NCI-H69 (cell line): ENCODE data around the gene NUMBL.

Source experiments
- DNase-seq: peaks from one replicate; lab custom pipeline; 2025; lab: John Stamatoyannopoulos, UW

Gene NUMBL

DNA sequence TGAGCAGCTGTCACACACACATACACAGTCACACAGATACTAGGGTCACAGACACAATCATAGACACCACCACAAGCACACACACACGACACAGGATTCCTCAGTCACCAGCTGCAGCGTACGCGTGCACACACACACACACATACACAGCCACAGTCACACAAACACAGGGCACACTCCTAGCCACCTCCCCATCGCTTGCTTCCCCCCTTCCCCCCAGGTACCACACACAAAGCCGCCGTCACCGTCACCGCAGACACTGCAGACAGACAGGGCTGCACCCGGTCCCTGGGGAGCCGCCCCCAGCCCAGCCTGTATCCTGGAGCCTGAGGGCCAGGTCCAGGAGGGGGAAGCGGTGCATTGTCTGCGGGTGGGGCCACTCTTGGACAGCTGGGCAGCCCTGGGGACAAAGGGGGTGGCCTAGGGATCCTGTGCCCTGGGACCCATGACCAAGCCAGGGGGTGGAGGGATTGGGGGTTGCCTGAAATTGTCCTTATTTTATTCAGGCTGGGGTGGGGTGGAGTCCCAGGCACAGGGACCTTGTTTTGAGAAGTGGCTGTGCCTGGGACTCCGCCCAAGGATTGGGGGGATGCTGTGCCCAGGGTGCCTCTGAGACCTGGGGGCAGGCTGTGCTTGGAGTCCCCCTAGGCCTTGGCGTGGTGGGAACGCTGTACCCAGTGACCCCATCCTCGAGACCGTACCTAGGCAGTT, 957 bp downstream of the NUMBL start:
- DNase-seq, result peak; percentile 80

DNA sequence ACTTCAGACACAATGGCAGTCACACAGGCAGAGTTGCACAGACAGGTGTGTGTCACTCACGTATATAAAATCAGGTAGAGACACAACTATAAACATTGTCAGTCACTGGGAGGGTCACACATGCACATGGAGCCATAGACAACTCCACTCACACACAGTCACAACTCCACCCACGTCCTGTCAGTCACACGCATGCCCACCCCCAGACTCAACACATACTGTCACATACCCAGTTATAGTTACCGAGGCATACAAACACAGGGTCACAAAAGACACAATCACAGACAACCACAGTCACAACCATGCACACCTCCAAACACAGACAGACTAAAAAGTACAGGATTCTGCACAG, 1.5 kb downstream of the NUMBL start:
- DNase-seq, result no peak

DNA sequence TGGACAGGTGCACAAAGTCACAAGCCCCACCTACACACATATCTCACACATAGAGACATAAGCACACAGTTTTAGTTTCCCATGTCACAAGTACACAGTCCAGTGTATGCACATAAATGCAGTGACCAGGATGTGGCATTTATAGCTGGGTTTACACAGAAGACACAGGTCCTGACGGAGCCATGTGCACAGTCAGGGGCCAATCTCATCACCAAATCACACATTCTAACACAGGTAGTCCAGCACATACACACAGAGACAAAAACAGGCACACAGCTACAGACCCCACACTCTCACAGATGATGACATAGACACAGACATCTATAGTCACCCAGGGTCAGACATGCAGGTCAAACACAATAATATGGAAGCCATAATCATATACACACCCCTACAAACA, 2.1 kb downstream of the NUMBL start:
- no peak for DNase-seq

DNA sequence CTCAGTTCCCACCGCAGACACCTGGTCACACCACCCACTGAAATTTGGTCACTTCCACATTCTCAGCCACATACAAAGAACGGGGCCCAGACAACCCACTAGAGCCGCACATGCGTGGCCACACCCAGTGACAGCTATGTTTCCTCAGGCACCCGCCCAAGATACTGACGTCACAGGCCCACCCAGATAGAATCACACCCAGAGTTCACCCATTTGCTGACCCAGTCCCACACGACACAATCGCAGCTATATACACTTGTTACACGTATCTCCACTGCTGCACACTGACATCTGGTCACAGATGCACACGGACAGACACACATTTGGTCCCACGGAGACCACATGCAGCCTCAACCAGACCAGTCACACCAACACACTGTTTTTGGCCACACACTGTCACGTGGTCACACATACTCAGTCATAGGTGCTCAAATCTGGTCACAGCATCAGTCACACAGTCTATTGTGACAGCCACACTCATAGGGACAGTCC, 2.9 kb downstream of the NUMBL start:
- DNase-seq, result no peak

DNA sequence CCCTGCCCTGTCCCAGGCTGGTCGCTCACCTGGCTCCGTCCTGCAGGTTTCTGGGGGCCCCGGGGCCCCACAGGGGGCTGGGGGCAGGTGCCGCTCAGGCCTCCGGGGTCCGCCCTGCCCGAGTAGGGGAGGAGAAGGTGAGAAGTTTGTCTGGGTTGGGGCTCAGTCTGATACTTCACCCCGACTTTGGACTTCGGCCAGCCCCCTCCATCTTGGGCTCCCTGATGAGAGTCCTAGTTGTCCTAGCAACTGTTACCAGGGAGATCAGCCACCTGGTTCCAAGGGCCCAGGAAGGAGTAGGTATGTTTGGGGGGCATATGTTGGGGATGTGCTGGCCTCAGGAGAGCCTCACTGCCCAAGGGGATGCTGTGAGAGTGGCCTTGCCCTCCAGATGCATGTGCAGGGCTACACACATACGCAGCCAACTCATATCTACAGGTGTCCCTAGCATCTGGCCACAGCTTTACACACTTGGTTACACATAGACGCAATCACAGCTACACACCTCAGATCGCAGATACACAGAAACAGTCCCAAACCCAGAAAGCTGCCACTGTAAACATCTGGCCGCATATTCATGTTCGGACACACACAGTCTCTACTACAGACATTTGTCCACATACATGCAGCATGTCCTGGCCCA, 3.4 kb downstream of the NUMBL start:
- DNase-seq, result peak; percentile 15

DNA sequence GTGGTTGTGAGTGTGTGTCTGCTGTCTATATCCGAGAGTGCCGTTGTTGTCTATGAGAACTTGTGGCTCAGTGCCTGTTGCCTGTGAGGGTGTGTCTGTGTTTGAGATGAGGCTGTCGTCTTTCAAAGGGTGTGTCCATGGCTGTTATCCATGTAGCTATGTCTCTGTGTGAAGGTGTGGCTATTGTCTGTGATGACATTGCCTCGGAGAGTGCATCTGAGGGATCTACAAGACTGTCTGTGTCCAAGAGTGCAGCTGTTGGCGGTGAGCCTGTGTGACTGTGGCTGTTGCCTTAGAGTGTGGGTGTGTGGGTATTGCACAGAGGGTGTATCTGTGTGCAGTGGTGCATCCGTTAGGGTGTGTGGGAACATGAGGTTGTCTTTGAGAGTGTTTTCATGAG, 4.9 kb downstream of the NUMBL start:
- no peak for DNase-seq

DNA sequence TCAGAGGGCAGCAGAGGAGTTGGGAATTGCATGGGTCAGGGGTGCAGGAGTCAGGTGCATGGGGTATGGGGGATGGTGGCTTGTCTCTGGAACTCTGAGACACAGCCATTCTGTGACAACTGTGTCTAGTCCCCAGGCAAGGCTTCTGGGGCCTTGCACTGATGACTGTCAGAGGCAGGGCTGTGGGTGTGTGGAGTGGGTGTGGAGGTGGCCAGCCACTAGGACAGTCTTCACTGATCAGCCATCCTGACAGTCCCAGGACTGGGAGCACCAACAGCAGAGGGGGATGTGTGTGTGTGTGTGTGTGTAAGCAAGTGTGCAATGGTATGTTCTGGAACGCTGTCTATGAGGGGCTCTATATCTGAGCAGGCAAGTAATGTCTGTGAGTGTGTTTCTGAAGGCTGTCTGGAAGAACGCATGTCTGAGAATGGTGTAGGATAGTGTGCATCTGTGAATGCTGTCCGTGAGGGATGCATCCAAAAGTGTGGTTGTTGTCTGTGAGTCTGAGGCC, 5.4 kb downstream of the NUMBL start:
- no peak for DNase-seq

DNA sequence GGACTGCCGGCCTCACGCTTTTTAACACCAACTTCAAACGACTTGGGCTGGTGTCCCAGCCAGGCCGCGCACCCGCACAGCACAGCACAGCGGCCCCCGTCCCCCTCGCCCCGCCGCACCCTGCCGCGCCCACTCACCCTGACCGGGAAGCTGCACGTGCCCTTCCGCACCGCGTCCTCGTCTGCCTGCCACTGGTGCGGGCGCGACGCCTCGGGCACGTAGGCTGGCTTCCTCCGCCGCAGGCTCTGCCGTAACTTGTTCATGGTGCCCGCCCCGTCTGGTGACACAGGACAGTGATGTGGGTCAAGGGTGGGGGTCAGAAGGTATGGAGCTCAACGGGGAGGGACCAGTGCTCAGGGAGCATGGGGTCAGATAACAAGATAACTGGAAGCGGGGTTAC, 6.2 kb downstream of the NUMBL start:
- DNase-seq, result no peak

DNA sequence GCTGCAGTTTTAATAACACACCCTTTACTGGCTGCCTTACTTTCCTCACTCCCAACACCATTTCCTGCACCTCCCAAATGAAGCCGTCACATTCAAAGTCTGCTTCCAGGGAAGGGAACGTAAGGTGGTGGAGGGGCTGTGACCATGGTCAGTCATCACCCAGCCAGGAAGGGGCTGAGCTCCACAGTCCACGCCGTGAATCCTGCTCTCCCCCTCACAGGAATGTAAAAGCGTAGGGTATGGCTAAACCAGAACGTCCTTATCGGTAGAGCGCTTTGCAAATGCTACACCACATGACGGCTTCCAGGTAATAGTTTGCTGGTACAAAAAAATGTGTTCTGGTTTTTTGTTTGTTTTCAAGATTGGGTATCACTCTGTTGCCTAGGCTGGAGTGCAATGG, 7.0 kb downstream of the NUMBL start:
- no peak for DNase-seq

DNA sequence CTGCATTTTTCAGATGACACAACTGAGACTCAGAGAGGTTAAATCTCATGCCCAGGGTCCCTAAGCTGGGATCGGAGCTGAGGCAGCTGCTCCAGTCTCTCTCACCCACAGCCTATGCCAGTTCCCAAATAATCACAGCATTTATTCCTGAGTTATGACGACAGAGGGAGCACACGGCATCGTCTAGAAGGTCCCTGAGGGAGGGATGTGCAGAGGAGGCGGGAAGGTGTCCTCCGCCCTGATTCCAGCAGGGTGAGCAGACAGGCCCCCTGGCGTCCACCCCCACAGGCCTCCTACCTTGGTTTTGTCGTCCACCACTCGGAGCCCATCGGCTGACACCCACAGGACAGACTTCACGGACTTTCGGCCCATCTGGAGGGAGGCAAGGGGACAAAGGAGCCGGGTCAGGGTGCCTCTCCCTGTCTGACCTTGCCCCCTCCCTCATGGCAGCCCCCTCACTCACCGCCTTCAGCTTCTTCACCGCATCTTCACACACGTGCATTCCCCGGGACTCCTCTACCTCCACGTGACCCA, 8.0 kb downstream of the NUMBL start:
- DNase-seq, result no peak

DNA sequence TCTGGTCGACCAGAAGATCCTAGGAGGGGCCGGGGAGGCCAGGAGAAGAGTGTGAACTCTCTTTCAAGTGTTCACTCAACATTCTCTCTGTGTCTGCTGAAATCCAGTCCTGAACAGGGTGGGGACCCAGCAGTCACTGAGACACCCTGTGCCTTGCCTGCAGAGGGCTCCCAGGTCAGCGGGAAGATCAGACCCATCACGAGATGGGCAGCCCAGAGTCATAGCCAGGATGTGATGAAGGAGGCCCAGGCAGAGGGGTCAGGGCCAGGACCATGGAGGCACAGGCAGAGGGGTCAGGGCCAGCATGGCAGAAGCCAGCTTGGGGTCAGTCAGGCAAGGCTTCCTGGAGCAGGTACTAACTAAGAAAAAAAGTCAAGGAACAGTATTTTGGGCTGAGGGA, 9.4 kb downstream of the NUMBL start:
- no peak for DNase-seq

DNA sequence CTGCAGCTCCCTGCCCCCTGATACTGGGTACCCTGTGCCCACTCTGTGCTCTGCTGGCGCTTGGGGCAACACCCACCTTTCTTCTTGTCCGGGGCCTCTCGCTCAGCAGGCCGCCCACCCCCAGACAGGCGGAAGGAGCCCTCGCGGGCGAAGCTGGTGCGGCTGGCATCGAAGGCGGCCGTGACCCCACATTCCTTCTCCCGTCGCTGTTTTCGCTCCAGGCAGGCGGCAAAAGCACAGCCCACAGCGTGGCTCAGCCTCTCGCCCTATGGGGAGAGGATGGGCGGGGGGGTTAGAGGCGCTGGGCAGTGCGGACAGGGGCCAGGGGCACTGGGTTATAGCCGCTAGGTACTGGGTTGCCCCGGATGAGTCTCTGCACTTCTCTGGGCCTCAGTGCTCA, 13.3 kb downstream of the NUMBL start:
- DNase-seq, result no peak

DNA sequence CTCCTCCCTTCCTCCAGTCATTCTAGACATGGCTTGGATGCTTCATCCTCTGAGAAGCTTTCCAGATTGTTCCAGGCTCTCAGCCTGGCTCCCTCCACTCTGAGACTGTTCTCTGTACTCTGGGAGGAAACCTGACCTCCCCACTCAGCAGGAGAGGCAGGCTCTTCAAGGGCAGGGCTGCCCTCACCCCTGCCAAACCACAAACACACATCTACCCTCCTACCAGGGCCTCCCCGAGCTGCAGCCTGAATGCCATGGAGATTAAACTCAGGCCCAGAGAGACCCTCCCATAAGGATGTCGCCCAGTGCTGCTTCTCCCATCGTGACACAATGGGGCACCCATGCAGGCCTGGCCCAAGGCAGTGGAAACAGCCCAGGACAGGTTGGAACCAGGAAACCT, 16.2 kb downstream of the NUMBL start:
- no peak for DNase-seq

DNA sequence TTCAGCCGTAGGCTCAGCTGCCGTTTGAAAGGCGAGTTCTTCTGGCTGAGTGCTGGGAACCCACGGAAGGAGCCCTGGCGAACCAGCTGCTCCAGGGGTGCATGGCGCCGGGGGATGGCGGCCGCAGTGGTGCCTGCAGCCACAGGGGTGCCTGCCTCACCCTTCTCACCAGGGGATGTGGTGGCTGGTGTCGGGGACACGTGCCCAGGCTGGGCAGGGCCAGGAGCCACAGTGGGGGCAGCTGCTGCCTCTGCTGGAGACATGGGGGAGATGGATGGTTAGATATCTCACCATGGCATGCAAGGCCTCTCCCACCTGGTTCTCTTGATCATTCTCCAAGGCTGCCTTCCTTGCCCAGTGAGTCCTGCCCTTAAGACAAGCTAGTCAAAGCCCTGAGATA, 17.1 kb downstream of the NUMBL start:
- no peak for DNase-seq

DNA sequence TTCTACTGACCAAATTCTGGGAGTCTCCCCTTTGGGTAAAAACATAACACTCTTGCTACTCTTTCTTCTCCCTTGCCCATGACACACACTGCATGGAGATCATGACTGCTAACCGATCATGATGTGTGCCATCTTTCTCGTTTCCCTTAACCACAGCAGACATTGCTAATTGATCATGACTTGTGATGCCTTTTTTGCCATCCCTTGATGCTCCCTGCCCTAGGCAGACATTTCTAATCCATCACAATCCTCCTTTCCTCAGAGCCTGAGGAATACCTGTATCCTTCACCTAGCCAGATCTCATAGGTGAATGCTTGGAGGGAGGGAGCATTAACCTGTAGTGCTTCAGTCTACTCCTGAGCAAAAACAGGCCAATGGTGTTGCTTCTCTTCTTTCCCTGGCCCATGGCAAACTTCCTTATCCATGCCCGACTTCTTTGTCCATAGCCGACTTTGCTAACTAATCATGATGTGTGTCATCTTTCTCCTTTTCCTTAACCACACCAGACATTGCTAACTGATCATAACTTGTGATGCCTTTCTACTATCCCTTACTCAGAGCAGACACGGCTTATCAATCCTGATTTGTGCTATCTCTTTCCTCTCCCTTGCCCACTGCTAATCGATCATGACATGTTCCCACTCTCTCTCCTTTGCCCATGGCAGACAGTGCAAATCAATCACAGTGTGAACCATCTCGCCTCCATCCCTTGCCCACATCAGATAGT, 17.7 kb downstream of the NUMBL start:
- no peak for DNase-seq

DNA sequence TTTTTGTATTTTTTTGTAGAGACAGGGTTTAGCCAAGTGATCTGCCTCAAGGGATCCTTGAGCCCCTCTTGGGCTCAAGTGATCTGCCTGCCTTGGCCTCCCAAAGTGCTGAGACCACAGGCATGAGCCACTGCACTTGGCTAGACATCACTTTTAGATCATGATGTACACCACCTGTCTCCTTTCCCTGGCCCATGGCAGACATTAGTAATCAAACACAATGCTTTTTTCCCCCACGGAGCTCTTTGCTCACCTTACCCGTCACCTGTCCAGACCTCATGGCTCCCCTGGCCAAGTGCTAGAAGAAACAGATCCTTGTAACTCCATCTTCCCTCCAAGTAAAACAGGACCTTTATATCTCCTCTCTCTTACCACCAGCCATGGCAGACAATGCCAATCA, 18.4 kb downstream of the NUMBL start:
- DNase-seq, result no peak

DNA sequence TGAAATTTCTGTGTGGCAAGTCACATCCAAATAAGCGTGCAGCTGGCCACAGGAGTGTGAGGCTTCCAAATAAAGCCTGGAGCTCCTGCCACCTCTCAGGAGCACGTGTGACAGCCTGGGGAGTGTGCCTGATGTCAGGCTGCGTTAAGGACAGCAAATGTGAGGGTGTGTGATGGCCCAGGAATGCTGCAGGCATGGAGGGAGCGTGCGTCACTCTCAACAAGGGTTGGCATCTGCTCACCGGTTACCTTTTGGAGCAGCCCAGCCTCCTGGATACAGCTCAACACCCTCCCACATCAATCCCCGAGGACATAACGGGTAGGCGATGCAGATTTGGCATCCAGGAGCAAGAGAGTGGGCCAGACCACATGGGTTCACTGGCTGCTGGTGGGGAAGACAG, 19.0 kb downstream of the NUMBL start:
- no peak for DNase-seq

DNA sequence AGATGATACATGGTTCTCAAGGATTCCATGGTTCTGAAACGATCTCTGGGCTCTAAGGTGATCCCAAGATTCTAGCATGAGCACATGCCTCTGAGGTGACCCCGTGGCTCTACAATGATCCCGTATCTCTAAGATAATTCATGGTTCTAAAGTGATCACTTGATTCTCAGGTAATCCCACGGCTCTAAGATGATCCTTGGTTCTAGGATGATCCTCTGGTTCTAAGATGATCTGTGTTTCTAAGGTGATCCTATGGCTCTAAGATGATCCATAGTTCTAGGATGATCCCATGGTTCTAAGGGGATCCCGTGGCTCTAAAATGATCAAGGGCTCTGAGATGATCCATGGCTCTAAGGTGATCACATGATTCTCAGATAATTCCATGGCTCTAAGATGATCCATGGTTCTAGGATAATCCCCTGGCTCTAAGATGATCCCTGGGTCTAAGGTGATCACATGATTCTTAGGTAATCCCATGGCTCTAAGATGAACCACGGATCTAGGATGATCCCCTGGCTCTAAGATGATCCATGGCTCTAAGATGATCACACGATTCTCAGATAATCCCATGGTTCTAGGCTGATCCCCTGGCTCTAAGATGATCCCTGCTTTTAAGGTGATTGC, 21.3 kb downstream of the NUMBL start:
- DNase-seq, result no peak

DNA sequence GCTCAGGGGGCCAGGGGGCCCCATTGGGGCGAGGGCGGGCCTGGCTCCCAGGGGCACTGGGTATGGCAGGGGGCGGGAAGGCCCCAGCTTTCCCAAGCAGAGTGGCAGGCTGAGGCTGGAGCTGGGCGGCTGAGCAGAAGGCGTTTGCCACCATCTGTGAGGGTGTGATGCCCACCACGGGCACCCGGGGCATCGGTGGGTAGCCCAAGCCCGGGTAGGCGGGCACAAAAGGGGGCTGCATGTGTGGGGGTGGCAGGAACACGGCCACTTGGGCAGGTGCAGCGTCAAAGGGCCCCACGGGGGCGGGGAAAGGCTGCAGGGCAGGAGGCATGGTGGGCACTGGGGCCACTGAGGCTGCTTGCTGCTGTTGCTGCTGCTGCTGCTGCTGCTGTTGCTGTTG, 22.8 kb downstream of the NUMBL start:
- DNase-seq, result no peak

DNA sequence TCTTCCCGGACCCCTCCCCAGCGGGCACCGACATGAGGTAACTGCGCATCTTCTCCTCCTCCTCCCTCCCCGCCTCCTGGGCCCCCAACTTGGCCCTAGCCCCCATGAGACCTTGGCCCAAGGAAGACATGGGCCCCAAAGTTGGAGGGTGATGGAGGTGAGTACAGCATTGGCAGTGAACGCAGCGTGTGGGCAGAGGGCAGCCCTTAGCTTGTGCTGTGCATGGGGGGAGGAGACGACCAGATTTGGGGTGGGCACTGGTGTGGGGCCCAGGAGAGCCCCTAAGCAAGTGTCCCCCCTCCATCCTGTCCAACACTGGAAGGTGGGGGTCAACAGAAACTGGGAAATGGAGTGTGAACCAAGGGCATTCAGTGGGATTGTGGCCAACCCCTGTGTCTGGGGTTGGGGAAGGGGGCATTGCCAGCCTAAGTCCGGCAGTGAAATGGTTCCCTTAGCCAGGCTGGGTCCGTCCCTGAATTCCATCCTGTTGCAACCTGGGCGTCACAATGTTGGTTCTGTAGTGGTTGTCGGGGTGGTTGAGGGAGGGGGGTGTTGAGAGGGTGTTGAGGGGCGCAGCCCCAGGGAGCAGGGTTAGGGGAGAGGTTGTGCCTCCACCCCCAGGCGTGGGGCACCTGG, 23.5 kb downstream of the NUMBL start:
- DNase-seq, result no peak

DNA sequence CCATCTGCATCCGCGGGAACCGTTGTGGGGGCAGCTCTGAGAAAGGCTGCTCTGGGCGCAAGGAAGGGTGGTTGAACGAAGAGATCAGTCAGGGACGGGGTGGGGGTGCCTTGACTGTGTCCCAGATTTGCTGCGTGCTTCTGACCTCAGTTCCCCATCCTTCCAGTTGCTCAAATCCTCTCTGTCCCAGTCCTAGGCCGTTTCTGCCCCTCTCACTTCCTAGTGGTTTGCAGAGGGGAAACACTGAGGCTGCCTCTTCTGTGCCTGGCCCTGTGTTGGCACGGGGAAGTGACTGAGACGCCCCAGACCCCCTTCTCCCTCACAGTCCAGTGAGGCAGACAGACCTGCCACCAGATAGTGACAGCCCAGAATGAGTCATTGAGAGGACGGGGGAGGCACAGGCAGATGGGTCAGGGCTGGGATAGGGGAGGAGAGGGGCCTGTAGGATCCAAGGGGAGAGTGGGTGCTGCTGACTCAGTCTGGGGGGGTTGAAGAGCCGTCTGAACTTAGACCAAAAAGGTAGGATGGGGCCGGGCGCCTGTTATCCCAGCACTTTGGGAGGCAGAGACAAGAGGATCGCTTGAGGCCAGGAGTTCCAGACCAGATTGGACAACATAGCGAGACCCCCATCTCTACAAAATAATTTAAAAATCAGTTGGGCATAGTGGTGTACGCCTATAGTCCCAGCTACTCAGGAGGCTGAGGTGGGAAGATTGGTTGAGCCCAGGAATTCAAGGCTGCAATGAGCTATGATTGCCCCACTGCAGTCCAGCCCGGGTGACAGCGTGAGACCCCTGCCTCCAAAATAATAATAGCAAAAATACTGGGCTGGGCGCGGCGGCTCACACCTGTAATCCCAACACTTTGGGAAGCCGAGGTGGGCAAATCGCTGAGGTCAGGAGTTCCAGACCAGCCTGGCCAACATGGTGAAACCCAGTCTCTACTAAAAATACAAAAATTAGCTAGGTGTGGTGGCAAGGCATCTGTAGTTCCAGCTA, 26.5 kb downstream of the NUMBL start:
- peak; percentile 33 for DNase-seq
